KMS-11 (cell line): ENCODE measurements around the gene EXOC3L2.

Experiments used
- H2AFZ ChIP-seq: fragments of 200-600 bp; sonication (generic); 2 replicates; pipeline ENCODE4 v1.6.1; 2016; ENCODE audit warnings: antibody characterized with exemption, mixed run types, low read depth
- H3K27ac ChIP-seq: fragments of 200-600 bp; sonication (generic); 2 replicates; pipeline ENCODE4 v1.6.1; 2016; ENCODE audit warnings: mild to moderate bottlenecking, mixed run types
- H3K27me3 ChIP-seq: fragments of 200-600 bp; sonication (generic); 2 replicates; pipeline ENCODE4 v1.6.1; 2017; ENCODE audit warnings: mild to moderate bottlenecking, low read depth, mixed run types, moderate library complexity; ENCODE audit not compliant: insufficient read depth
- H3K36me3 ChIP-seq: fragments of 200-600 bp; sonication (generic); 2 replicates; pipeline ENCODE4 v1.6.1; 2017; ENCODE audit warnings: mild to moderate bottlenecking, mixed run types; ENCODE audit not compliant: insufficient read depth
- H3K4me1 ChIP-seq: fragments of 200-600 bp; sonication (generic); 2 replicates; pipeline ENCODE4 v1.6.1; 2016; ENCODE audit warnings: mild to moderate bottlenecking, low read depth, mixed run types; ENCODE audit not compliant: poor library complexity, severe bottlenecking
- H3K4me2 ChIP-seq: fragments of 200-600 bp; sonication (generic); 2 replicates; pipeline ENCODE4 v1.7.0; 2016; ENCODE audit warnings: mild to moderate bottlenecking, mixed run types
- H3K4me3 ChIP-seq: fragments of 200-600 bp; sonication (generic); IDR thresholded peaks from 2 replicates; pipeline ENCODE4 v1.6.1; 2017; ENCODE audit warnings: low read depth, low read length, mixed read lengths; ENCODE audit not compliant: insufficient read depth
- H3K79me2 ChIP-seq: fragments of 200-600 bp; sonication (generic); 2 replicates; pipeline ENCODE4 v1.6.1; 2016; ENCODE audit warnings: low read depth, mixed run types; ENCODE audit not compliant: insufficient read depth
- H3K9ac ChIP-seq: fragments of 200-600 bp; sonication (generic); 2 replicates; pipeline ENCODE4 v1.6.1; 2016; ENCODE audit warnings: mild to moderate bottlenecking, mixed run types
- H4K20me1 ChIP-seq: fragments of 200-600 bp; sonication (generic); 2 replicates; pipeline ENCODE4 v1.6.1; 2016; ENCODE audit warnings: mild to moderate bottlenecking, mixed run types; ENCODE audit not compliant: insufficient read depth
- CTCF ChIP-seq: fragments of 200-600 bp; sonication (generic); conservative IDR thresholded peaks from 2 replicates; pipeline ENCODE4 v1.6.1; 2017; ENCODE audit warnings: low read depth, mild to moderate bottlenecking, antibody characterized with exemption, low read length, moderate library complexity, mixed read lengths

Gene EXOC3L2

DNA sequence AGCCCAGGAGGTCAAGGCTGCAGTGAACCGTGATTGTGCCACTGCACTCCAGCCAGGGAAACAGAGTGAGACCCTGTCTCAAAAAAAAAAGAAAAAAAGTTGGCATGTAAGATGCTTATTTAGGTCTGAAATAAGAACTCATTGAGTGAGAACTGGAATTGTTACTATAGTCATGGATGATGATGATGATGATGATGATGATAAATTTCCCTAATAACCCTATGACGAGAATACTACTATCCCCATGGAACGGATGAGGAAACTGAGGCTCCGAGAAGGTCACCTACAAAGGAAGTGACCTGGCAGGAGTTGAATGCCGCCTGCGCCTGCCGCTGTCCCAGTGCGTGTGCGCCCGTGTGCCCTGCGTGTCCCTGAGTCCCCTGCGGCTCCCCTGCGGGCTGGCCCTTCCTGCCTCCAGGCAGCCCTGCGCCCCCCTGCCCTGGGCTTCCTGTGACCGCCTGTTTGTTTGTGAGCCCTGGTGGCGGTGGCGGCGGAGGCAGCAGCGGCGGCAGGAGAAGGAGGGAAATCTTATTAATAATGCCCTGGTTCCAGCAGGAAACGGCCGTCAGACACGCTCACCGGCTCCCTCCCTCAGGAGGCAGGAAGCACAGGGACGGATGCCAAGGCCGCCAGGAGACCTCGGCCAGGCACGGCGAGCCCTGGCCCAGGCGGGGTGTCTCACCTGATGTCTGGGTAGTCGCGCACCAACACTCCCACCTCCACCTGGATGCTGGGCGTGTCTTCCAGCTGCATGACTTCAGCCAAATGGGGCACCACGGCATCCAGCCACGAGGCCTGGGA lies 29.6 kb downstream of the EXOC3L2 start:
- no peak overlapping the region for H2AFZ ChIP-seq
- no peak overlapping the region for H3K4me2 ChIP-seq
- no peak overlapping the region for H3K27ac ChIP-seq
- no peaks in the 10 kb centered on the region for H3K36me3 ChIP-seq
- H3K27me3 ChIP-seq = peaks cover 14% of the 10 kb centered on the region; the same call in 1 of the 2 replicates
- no peak for TF ChIP-seq CTCF
- H3K4me3 ChIP-seq = no peak overlapping the region
- no peaks in the 10 kb centered on the region for H4K20me1 ChIP-seq
- H3K9ac ChIP-seq = no peak overlapping the region
- no peaks in the 10 kb centered on the region for H3K4me1 ChIP-seq
- H3K79me2 ChIP-seq = no peaks in the 10 kb centered on the region

DNA sequence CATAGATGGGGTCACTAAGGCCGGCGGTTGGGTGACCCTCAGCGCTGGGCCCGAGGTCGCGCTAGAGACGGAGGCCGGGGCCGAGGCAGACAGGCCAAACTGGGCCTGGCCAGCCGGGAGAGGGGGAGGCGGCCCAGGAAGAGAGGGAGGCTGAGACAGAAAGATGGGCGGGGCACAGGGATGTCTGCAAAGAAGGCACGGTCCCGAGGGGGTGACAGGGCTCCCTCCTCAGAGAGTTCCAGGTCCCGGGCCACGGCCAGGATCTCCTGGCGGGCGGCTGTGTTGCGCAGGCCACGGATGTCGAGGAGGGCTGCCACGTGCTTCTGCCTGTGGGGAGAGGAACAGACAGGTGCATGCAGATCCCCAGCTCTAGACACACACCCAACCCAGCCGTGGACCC lies 32.2 kb downstream of the EXOC3L2 start:
- no peak overlapping the region for H3K9ac ChIP-seq
- no peaks in the 10 kb centered on the region for H4K20me1 ChIP-seq
- H3K36me3 ChIP-seq = no peaks in the 10 kb centered on the region
- H3K4me3 ChIP-seq = no peak overlapping the region
- H3K4me2 ChIP-seq = no peak overlapping the region
- no peaks in the 10 kb centered on the region for H3K79me2 ChIP-seq
- no peak overlapping the region for H2AFZ ChIP-seq
- no peak for TF ChIP-seq CTCF
- H3K27ac ChIP-seq = no peak overlapping the region
- peaks cover 12% of the 10 kb centered on the region; the same call in 1 of the 2 replicates for H3K27me3 ChIP-seq
- H3K4me1 ChIP-seq = no peaks in the 10 kb centered on the region

GRCh38 chr19:45211751-45212381 lies 33.3 kb downstream of the EXOC3L2 start:
- Histone ChIP-seq H3K79me2 (no peaks in the 10 kb centered on the region), H3K4me2 (no peak overlapping the region), H3K4me3 (no peak overlapping the region), H3K9ac (no peak overlapping the region), H3K36me3 (no peaks in the 10 kb centered on the region), H2AFZ (no peak overlapping the region), H3K4me1 (no peaks in the 10 kb centered on the region), H3K27ac (no peak overlapping the region), H4K20me1 (no peaks in the 10 kb centered on the region), H3K27me3 (peaks cover 4% of the 10 kb centered on the region; the same call in 1 of the 2 replicates)
- no peak for TF ChIP-seq CTCF

GRCh38 chr19:45206328-45206727 lies 38.9 kb downstream of the EXOC3L2 start:
- TF ChIP-seq CTCF = no peak
- Histone ChIP-seq H3K36me3 (no peaks in the 10 kb centered on the region), H3K27ac (no peak overlapping the region), H3K79me2 (no peaks in the 10 kb centered on the region), H4K20me1 (no peaks in the 10 kb centered on the region), H3K4me2 (no peak overlapping the region), H3K9ac (no peak overlapping the region), H2AFZ (no peak overlapping the region), H3K4me1 (no peaks in the 10 kb centered on the region), H3K4me3 (no peak overlapping the region), H3K27me3 (no peaks in the 10 kb centered on the region)
